ENCODE results near the gene TUBGCP6.
"Not testable (repeated sequence)": the region's sequence is repeated elsewhere in the genome, so short reads cannot be mapped to it uniquely, and the experiment has no call there.

TUBGCP6 gene

GRCh38 chr22:50170453-50171318 is 74.1 kb downstream of the TUBGCP6 start, which contains the start of gene PANX2:
PANX2 (plus strand) TSS chr22:50170731; CDS start chr22:50170731, 0 bp downstream.
- DNase-seq (ENCODE audit: low read depth in 2 of 2) = no peak

GRCh38 chr22:50169774-50170341 is 75.0 kb downstream of the TUBGCP6 start:
- peak in 1 of 2 donors; percentile 42 for DNase-seq (ENCODE audit: low read depth in 2 of 2)

GRCh38 chr22:50169181-50169759 is 75.6 kb downstream of the TUBGCP6 start:
- DNase-seq (ENCODE audit: low read depth in 2 of 2) = no peak

- DNase-seq (ENCODE audit: low read depth in 2 of 2) = not testable (repeated sequence)
Observed at GRCh38 chr22:50168490-50169180, 76.2 kb downstream of the TUBGCP6 start.

GRCh38 chr22:50167689-50168489 is 76.9 kb downstream of the TUBGCP6 start:
- no peak for DNase-seq (ENCODE audit: low read depth in 2 of 2)
